Measurements from ENCODE around the gene B4GALNT4. TPM values are rescaled to one million over a fixed set of nuclear protein-coding genes. Genes with fewer than 3 reads are reported as not detected.

Gene B4GALNT4
- total and polyA plus RNA-seq, 2 donors from 2014 or later = 0.82 to 1.4 TPM

- no peak overlapping the region for H3K9ac ChIP-seq (ENCODE audit: low read length in 3 of 3)
- TF ChIP-seq CTCF (IDR thresholded peaks at IDR 0.05; ENCODE audit: borderline replicate concordance, extremely low read depth, insufficient read depth) = no peak
- H3K4me3 ChIP-seq (ENCODE audit: low read length in 3 of 3) = no peak overlapping the region
- no peak overlapping the region for H3K27ac ChIP-seq (ENCODE audit: low read depth in 2 of 2, low read length in 2 of 2)
- H3K36me3 ChIP-seq (ENCODE audit: control insufficient read depth in 2 of 3, insufficient read depth in 3 of 3, low read length in 3 of 3) = no peaks in the 10 kb centered on the region
- H3K27me3 ChIP-seq (ENCODE audit: control insufficient read depth, insufficient read depth, low read length) = no peaks in the 10 kb centered on the region
- DNase-seq (no peak), FAIRE-seq (no peak)
- no peaks in the 10 kb centered on the region for H3K9me3 ChIP-seq (ENCODE audit: control insufficient read depth in 2 of 3, insufficient read depth in 1 of 3, low read length in 3 of 3)
- intact Hi-C loops (cut with DNase I) = no loop called here
- H3K4me1 ChIP-seq (ENCODE audit: control insufficient read depth in 2 of 3, insufficient read depth in 2 of 3, low read depth in 1 of 3, low read length in 3 of 3) = peaks cover 0 to 6% (median 0%) of the 10 kb centered on the region in 3 donors
These were observed 1.3 kb upstream of the B4GALNT4 start for GRCh38 chr11:367956-368413.

- no peaks in the 10 kb centered on the region for H3K9me3 ChIP-seq (ENCODE audit: control insufficient read depth in 2 of 3, insufficient read depth in 1 of 3, low read length in 3 of 3)
These were observed 624 bp upstream of the B4GALNT4 start for GRCh38 chr11:368414-369335.

GRCh38 chr11:370070-370941 lies 1.0 kb downstream of the B4GALNT4 start:
- Histone ChIP-seq H3K36me3 (ENCODE audit: control insufficient read depth in 2 of 3, insufficient read depth in 3 of 3, low read length in 3 of 3) (no peaks in the 10 kb centered on the region), H3K9ac (ENCODE audit: low read length in 3 of 3) (no peak overlapping the region), H3K27ac (ENCODE audit: low read depth in 2 of 2, low read length in 2 of 2) (no peak overlapping the region), H3K4me3 (ENCODE audit: low read length in 3 of 3) (peak overlapping the region in 1 of 3 donors; percentile 21), H3K9me3 (ENCODE audit: control insufficient read depth in 2 of 3, insufficient read depth in 1 of 3, low read length in 3 of 3) (no peaks in the 10 kb centered on the region), H3K4me1 (ENCODE audit: control insufficient read depth in 2 of 3, insufficient read depth in 2 of 3, low read depth in 1 of 3, low read length in 3 of 3) (peaks cover 0 to 6% (median 0%) of the 10 kb centered on the region in 3 donors), H3K27me3 (ENCODE audit: control insufficient read depth, insufficient read depth, low read length) (no peaks in the 10 kb centered on the region)
- intact Hi-C loops (cut with DNase I) = no loop called here
- no peak for TF ChIP-seq CTCF (IDR thresholded peaks at IDR 0.05; ENCODE audit: borderline replicate concordance, extremely low read depth, insufficient read depth)
- FAIRE-seq = no peak
- DNase-seq = peak; percentile 61 to 82 (median 72)

More at GRCh38 chr11:368414-369335, 624 bp upstream of the B4GALNT4 start:
- no peaks in the 10 kb centered on the region for H3K36me3 ChIP-seq (ENCODE audit: control insufficient read depth in 2 of 3, insufficient read depth in 3 of 3, low read length in 3 of 3)
- intact Hi-C loops (cut with DNase I) = no loop called here
- TF ChIP-seq CTCF (IDR thresholded peaks at IDR 0.05; ENCODE audit: borderline replicate concordance, extremely low read depth, insufficient read depth) = no peak
- FAIRE-seq (no peak), DNase-seq (peak; percentile 46 to 83 (median 56))
- H3K4me1 ChIP-seq (ENCODE audit: control insufficient read depth in 2 of 3, insufficient read depth in 2 of 3, low read depth in 1 of 3, low read length in 3 of 3) = peaks cover 0 to 6% (median 0%) of the 10 kb centered on the region in 3 donors
- H3K27me3 ChIP-seq (ENCODE audit: control insufficient read depth, insufficient read depth, low read length) = no peaks in the 10 kb centered on the region
- H3K27ac ChIP-seq (ENCODE audit: low read depth in 2 of 2, low read length in 2 of 2) = no peak overlapping the region
- H3K4me3 ChIP-seq (ENCODE audit: low read length in 3 of 3) = peak overlapping the region in 1 of 3 donors; percentile 7
- no peak overlapping the region for H3K9ac ChIP-seq (ENCODE audit: low read length in 3 of 3)
